ENCODE data around the gene GALNT10. TPM values are rescaled to one million over a fixed set of nuclear protein-coding genes. Genes with fewer than 3 reads are reported as not detected.
A peak's percentile ranks its signal among the peaks of the same experiment; 100 is the strongest.

The GALNT10 gene
- total and polyA plus RNA-seq, 10 of the 15 experiments (the other 5 are each of a cell fraction or from before 2014, with no cell fraction given), result 3.9 to 35.4 (median 15.5) TPM

DNA sequence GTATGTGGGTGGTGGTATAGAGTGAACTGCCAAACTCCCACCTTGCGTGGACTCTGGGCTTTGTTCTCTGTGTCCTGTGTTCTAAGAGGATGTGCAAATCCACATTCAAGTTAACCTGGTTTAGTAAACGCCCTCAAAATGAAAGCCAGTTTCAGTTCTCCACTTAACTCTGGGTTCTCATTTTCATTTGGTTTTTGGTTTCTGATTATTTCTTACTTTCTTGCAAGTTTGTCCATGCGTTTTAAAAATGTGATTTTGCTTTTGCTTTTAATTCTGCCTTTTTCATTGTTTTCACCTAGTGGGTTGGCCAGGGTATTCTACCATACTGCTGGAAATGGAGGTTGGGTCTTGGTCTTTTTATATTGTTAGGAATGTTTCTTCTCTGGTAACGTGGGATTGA is 38.2 kb downstream of the GALNT10 start (continued):
- TF ChIP-seq ETV6 (conservative IDR thresholded peaks at IDR 0.05 in 1 of 2, IDR thresholded peaks at IDR 0.05 in 1 of 2; ENCODE audit: borderline replicate concordance in 1 of 2, low read depth in 1 of 2) (no peak), FOS (IDR thresholded peaks at IDR 0.05; ENCODE audit: borderline replicate concordance, extremely low read depth, insufficient read length) (no peak), NFIC (IDR thresholded peaks at IDR 0.05; ENCODE audit: low read depth, low read length) (peak; percentile 52), NFYA (IDR thresholded peaks at IDR 0.05; ENCODE audit: borderline replicate concordance, low read depth, low read length) (no peak), ATF7 (IDR thresholded peaks at IDR 0.05; ENCODE audit: low read depth) (peak; percentile 50; the same call in 1 of the 2 replicates), MYC (IDR thresholded peaks at IDR 0.05; ENCODE audit: insufficient read depth, insufficient read length, insufficient replicate concordance, low read length, severe bottlenecking) (no peak), SREBF1 (IDR thresholded peaks at IDR 0.05; ENCODE audit: low read length) (no peak), HDAC6 (IDR thresholded peaks at IDR 0.05; ENCODE audit: unreplicated experiment) (no peak), IRF4 (IDR thresholded peaks at IDR 0.05; ENCODE audit: low read depth, low read length) (peak; percentile 76; the same call in 1 of the 2 replicates), SPI1 (IDR thresholded peaks at IDR 0.05; ENCODE audit: borderline replicate concordance, insufficient read depth, low read depth, low read length) (peak; percentile 95)
- TF ChIP-seq, protein P1, sequence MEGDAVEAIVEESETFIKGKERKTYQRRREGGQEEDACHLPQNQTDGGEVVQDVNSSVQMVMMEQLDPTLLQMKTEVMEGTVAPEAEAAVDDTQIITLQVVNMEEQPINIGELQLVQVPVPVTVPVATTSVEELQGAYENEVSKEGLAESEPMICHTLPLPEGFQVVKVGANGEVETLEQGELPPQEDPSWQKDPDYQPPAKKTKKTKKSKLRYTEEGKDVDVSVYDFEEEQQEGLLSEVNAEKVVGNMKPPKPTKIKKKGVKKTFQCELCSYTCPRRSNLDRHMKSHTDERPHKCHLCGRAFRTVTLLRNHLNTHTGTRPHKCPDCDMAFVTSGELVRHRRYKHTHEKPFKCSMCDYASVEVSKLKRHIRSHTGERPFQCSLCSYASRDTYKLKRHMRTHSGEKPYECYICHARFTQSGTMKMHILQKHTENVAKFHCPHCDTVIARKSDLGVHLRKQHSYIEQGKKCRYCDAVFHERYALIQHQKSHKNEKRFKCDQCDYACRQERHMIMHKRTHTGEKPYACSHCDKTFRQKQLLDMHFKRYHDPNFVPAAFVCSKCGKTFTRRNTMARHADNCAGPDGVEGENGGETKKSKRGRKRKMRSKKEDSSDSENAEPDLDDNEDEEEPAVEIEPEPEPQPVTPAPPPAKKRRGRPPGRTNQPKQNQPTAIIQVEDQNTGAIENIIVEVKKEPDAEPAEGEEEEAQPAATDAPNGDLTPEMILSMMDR (IDR thresholded peaks at IDR 0.05 in 2 of 3, conservative IDR thresholded peaks at IDR 0.05 in 1 of 3; ENCODE audit: control insufficient read depth in 2 of 3, extremely low read depth in 1 of 3, insufficient read depth in 1 of 3, low read depth in 3 of 3, low read length in 3 of 3), result no peak
- TF ChIP-seq, protein P2, sequence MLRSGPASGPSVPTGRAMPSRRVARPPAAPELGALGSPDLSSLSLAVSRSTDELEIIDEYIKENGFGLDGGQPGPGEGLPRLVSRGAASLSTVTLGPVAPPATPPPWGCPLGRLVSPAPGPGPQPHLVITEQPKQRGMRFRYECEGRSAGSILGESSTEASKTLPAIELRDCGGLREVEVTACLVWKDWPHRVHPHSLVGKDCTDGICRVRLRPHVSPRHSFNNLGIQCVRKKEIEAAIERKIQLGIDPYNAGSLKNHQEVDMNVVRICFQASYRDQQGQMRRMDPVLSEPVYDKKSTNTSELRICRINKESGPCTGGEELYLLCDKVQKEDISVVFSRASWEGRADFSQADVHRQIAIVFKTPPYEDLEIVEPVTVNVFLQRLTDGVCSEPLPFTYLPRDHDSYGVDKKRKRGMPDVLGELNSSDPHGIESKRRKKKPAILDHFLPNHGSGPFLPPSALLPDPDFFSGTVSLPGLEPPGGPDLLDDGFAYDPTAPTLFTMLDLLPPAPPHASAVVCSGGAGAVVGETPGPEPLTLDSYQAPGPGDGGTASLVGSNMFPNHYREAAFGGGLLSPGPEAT (IDR thresholded peaks at IDR 0.05; ENCODE audit: low read depth), result peak; percentile 80
